ENCODE data around the gene GP1BB. TPM values are rescaled to one million over a fixed set of nuclear protein-coding genes. Genes with fewer than 3 reads are reported as not detected.

The GP1BB gene
- total RNA-seq, 2 donors from 2014 or later = 0.83 TPM; not detected in 1

DNA sequence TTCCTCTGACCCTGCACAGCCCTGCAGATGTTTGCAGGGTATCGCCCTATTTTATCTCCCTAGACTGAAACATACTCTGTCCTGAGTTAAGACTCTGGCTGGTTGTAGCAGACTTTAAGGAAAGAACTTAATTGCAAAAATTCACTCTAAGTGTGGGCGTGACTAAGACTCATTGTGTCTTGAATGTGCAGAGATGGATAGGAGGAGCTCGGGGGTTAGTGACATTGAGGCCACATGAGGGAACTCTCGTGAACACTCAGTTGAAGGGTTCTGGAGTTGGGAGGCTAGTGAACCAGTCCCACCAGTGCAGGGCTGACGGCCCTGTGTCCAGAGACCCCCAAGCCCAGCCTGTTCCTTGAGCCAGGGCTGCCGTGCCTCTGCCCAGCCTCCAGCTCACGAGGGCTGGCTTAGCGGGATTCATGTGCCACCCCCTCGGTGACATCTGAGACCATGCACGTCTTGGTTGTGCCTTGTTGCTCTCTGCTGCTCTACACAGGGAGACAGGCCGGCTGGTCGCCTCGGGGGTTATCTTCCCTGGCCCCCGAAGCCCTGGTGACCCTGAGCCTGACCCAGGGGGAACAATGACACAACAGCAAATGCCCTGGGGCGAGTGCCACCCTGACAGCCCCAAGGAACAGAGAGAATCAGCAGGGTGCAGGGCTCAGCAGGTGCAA lies 25.8 kb downstream of the GP1BB start:
- no peak for DNase-seq (ENCODE audit: low spot score)
- intact Hi-C loops (cut with DNase I) = no loop called here

- intact Hi-C loops (cut with DNase I) = no loop called here
- DNase-seq (ENCODE audit: low spot score) = no peak
Observed at GRCh38 chr22:19749876-19750275, 26.5 kb downstream of the GP1BB start.

- intact Hi-C loops (cut with DNase I) = no loop called here
- DNase-seq (ENCODE audit: low spot score) = no peak
Observed at GRCh38 chr22:19750507-19751490, 27.5 kb downstream of the GP1BB start.

DNA sequence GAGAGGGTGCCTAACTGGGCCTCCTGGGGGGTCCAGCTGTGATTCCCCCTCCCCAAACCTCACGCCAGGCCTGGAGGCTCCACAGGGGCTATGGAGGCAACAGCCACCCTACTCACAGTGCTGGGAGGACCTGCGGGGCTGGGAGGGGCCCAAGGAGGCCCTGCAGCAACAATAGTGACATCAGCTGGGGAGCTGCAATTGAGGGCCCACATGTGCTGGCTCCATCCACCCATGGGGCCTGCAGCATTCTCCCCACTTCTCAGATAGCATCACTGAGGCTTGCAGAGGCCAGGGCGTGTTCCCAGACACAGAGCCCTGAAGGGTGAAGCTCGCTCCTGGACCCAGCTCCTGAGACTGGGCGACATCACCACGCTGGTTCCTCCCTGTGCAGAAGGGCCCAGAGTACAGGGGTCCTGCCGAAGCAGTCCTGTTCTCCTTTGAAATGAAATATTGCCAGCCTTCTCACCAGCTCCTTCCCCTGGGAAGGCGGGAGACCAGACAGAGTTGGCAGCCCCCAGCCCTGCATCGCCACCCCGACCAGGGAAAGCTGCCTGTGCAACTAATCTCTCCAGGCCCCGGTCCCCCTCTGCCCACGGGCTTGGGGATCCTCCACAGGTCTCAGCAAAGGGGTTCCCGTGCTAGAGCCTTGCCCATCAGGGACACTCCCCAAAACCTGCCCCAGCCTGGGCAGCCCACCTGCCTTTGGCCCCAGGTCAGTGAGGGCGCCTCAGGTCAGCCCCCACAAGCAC lies 28.3 kb downstream of the GP1BB start:
- intact Hi-C loops (cut with DNase I) = no loop called here
- DNase-seq (ENCODE audit: low spot score) = no peak

- intact Hi-C loops (cut with DNase I) = no loop called here
- no peak for DNase-seq (ENCODE audit: low spot score)
Observed at GRCh38 chr22:19753090-19753842, 29.9 kb downstream of the GP1BB start.

DNA sequence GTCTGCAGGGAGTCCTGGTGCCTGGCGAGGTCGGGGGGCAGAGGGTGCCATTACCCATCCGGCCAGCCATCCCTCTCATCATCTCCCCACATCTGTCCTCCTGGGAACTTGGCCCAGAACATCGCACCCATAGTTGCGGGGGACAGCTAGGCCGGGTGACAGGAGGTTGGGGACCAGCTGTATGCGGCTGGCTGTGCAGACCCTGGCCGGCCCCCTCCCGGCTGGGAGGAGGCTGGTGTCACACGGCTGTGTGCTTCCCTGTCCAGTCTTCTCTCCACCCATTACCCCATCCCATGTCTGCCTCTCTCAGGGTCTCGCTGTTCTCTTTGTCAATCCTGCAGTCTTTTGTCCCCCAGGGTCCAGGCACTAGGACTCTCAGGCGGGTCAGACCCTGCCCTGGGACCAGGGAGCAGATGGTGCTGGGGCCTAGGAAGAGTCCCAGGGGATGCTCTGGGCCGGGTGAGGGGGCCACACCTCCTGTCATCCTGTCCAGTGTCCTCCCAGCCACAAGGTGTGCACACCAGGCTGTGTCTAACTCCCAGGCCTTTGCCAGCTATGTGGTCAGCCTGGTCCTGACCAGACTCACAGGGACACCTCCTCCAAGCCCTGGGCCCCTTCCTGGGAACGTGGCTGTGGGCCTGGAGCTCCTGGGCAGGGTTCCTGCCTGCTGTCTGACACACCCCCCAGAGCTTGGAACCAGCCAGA lies 30.8 kb downstream of the GP1BB start:
- no peak for DNase-seq (ENCODE audit: low spot score)
- intact Hi-C loops (cut with DNase I) = no loop called here

DNA sequence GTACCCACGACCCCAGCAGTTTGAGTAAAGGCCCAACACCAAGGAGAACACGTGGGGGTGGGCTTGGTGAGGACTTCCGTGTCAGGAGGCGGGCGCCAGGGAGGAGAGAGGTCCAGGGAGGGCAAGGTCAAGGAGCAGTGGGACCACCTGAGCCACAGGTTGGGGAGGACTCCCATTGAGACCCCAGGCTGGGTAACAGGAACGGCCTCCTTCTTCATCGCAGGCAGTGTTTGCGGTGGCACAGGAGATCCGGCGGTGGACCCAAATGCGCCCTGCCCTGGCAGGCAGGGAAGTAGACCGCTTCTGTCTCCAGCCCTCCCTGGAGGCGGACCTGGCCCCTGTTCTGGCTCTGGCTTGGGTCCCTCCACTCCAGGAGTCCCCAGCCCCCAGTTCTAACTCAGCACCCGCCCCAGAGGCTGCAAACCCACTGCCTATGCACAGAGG lies 31.4 kb downstream of the GP1BB start:
- intact Hi-C loops (cut with DNase I) = no loop called here
- no peak for DNase-seq (ENCODE audit: low spot score)

DNA sequence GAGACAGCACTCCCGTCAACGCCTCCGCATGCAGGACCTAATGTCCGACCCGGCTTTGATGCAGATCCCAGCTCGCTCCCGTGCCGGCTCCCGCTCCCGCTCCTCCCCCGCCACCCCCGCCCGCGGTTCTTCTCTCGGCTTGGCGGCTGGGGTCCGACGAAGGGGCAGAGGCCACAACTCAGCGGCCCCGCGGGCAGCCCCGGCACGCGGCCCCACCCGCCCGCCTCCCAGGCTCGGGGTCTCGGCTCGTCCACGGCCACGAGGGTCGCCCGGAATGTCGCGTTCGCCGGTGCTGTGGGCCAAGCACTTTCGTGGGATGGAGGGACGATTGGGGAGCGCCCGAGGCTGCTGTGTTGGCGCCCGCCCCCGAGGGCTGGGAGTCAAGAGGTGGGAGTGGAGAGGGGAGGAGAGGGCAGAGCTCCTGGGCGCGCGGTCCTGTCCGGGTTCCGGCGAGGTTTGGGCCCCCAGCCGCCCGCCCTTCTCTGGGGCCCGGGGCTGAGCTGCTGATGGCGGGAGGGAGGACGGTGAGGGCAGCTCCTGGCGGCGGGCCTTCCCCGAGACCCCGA lies 31.9 kb downstream of the GP1BB start:
- DNase-seq (ENCODE audit: low spot score) = no peak
- intact Hi-C loops (cut with DNase I) = no loop called here

DNA sequence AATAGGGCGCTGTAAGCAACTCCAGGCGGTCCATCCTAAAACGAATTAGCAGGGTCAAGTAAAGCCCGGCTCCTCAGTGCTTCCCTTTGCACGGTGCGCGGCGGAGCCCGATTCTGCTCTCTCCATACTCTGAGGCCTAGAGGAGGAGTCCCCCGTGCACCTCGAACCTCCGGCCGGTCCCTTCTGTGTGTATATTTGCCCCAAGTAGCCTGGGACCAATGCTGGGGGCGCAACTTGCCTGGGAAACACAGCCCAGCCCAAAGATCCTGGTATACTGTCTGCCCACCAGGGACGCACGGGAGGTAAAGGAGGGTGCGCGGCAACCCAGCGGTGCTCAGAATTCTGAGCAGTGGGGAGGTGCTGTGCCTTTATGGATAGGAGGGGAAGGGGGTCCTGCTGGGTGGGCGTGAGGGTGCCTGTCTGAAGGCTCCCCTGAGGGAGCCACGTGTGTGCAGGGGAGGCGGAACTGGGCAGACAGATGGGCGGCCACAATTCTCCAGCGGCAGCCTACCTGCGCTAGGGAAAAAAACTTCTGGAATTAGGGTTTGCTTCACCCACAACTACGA lies 32.5 kb downstream of the GP1BB start:
- DNase-seq (ENCODE audit: low spot score) = no peak
- intact Hi-C loops (cut with DNase I) = no loop called here

- no peak for DNase-seq (ENCODE audit: low spot score)
- intact Hi-C loops (cut with DNase I) = no loop called here
Observed at GRCh38 chr22:19756288-19757128, 33.2 kb downstream of the GP1BB start.

DNA sequence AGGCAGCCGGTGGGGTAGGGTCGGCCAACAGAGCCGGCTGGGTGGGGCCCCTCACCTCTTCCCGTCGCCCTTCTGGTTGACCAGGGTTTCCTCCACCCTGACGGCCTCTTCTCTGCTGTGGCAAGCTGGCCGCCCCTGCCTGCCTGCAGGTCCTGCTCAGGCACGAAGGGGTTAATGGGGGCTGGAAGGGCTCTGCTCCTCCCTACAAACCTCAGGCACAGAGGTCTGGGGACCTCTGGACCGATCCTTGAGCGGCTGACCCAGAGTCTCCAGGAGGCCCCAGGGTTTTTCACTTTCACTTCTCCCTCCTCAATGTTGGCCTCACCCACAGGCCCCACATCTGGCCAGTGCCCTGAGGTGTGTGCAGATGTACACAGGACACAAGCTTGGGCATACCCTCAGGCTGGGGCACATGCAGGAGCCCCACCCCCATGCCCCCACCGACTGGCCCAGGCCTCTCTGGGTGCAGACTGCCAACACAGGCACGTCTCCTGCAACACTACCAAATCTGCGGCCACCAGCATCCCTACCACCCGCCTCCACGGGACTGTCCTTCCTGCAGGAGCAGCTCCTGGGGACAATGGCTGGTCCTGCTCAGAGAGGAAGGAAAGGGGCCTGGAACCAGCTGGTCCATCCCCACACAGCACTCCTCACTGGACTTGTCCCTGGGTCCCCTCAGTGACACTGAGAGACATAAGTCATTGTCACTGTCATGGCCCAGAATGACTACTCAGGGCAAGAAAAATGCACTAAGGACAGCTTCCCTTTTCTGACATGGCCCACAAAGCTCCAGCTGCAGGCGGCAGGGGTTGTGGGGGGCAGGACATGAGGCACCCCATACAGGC lies 34.0 kb downstream of the GP1BB start:
- intact Hi-C loops (cut with DNase I) = no loop called here
- DNase-seq (ENCODE audit: low spot score) = no peak

DNA sequence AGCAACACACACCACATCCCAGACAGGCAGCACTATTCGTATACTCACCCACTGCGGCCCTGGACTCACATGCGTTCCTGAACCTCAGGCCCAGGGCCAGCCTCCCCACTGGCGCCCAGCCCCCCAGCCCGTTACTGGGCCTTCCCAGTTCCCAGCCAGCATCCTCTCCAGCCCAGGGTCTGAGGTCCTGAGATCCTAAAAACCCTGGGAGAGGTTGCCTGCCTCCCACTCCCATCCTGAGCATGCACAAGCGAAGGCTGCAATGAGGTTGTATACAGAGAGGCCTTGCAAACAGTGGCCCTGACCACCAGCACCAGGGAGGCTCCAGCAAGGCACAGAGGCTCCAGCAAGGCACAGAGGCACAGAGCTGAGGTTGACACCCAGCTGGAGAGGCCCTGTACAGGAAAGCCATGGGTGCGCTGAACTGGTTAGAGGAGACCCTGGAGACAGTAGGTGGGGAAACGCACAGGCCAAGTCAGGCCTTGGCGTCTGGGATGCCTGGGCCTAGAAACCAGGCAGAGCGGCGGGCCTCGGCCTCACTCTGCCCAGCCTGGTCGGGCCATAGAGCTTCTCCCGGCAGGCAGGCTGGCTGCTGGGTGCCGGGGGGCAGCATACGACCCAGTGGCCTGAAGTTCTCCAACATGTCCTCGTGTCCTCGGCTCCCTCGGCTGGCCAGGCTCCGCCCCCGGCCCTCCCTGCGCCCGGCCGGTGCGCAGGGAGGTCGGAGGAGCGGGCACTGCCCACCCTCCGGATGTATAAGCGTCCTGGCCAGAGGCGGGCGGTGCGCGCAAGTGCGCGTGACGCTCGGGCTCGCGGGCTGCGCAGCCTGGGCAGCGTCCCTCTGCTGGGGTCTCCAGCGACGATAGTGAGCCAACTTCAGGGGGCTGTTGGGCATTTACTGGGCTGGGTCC lies 34.9 kb downstream of the GP1BB start:
- no peak for DNase-seq (ENCODE audit: low spot score)
- intact Hi-C loops (cut with DNase I) = no loop called here

GRCh38 chr22:19758896-19759426 lies 35.6 kb downstream of the GP1BB start:
- no peak for DNase-seq (ENCODE audit: low spot score)
- intact Hi-C loops (cut with DNase I) = no loop called here

DNA sequence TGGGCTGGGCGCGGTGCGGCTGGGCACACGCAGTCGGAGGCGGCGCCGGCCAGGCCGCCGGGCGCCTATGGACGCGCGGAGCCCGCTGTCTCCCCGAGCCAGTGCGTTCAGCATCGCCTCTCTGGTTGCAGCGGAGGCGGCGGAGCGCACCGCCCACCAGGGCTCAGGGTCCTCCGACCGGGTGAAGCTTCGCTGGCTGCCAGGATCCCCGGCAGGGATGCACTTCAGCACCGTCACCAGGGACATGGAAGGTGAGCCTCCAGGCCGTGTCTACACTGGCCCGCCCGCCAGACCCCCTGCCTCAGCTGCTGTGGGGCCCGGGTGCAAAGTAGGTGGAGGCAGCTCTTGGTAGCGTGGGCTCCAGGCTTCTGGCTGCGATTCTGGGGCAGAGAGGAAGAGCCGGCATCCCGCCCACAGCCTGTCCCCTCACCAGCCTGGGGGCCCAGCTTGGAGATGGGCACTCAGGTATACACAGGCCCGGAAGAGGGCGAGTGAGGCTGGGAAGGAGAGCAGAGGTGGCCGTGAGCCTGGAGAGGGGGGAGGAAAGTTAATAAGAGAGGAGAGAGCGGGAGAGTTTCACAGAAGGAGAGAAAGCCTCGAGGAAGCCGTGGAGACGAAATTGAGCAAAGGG lies 36.2 kb downstream of the GP1BB start:
- intact Hi-C loops (cut with DNase I) = no loop called here
- no peak for DNase-seq (ENCODE audit: low spot score)

All from posterior vena cava (tissue), 2 donors.